ENCODE data around the gene CCNI2.

CCNI2 gene

GRCh38 chr5:132749506-132749905 is 2.3 kb downstream of the CCNI2 start:
- DNase-seq (ENCODE audit: low read depth, low spot score) = no peak

- DNase-seq (ENCODE audit: low read depth, low spot score) = no peak
Measured at GRCh38 chr5:132750471-132751230, 3.4 kb downstream of the CCNI2 start.

GRCh38 chr5:132751444-132751843 is 4.2 kb downstream of the CCNI2 start:
- no peak for DNase-seq (ENCODE audit: low read depth, low spot score)

- no peak for DNase-seq (ENCODE audit: low read depth, low spot score)
Measured at GRCh38 chr5:132751971-132752580, 4.8 kb downstream of the CCNI2 start.

GRCh38 chr5:132752581-132753125 is 5.4 kb downstream of the CCNI2 start:
- DNase-seq (ENCODE audit: low read depth, low spot score) = no peak

GRCh38 chr5:132753135-132753987 is 6.1 kb downstream of the CCNI2 start:
- DNase-seq (ENCODE audit: low read depth, low spot score) = no peak

- no peak for DNase-seq (ENCODE audit: low read depth, low spot score)
Measured at GRCh38 chr5:132754111-132754510, 6.9 kb downstream of the CCNI2 start.

- DNase-seq (ENCODE audit: low read depth, low spot score) = no peak
Measured at GRCh38 chr5:132754947-132755346, 7.7 kb downstream of the CCNI2 start.

GRCh38 chr5:132756542-132756941 is 9.3 kb downstream of the CCNI2 start:
- no peak for DNase-seq (ENCODE audit: low read depth, low spot score)

GRCh38 chr5:132758451-132758850 is 11.2 kb downstream of the CCNI2 start:
- no peak for DNase-seq (ENCODE audit: low read depth, low spot score)

- no peak for DNase-seq (ENCODE audit: low read depth, low spot score)
Measured at GRCh38 chr5:132759114-132760048, 12.2 kb downstream of the CCNI2 start.

GRCh38 chr5:132760049-132760420 is 12.8 kb downstream of the CCNI2 start:
- DNase-seq (ENCODE audit: low read depth, low spot score) = no peak

GRCh38 chr5:132760601-132761317 is 13.5 kb downstream of the CCNI2 start:
- DNase-seq (ENCODE audit: low read depth, low spot score) = no peak

GRCh38 chr5:132761321-132762240 is 14.4 kb downstream of the CCNI2 start:
- no peak for DNase-seq (ENCODE audit: low read depth, low spot score)

- DNase-seq (ENCODE audit: low read depth, low spot score) = no peak
Measured at GRCh38 chr5:132762246-132763000, 15.2 kb downstream of the CCNI2 start.

GRCh38 chr5:132763181-132764036 is 16.2 kb downstream of the CCNI2 start:
- no peak for DNase-seq (ENCODE audit: low read depth, low spot score)

- DNase-seq (ENCODE audit: low read depth, low spot score) = no peak
Measured at GRCh38 chr5:132764051-132764450, 16.8 kb downstream of the CCNI2 start.

Data from smooth muscle cell of the brain vasculature (primary cell).